Endothelial cell of umbilical vein (primary cell): ENCODE results near the gene SHISA8. TPM values are rescaled to one million over a fixed set of nuclear protein-coding genes. Genes with fewer than 3 reads are reported as not detected.

Source experiments
- BruUV-seq: library from RNA; stranded (reverse); fragments of 400-500 nt; replicated peaks from 2 replicates; lab custom pipeline; 2021; lab: Mats Ljungman, UMichigan
- CTCF ChIA-PET: fragments of 300-600, 350-600 bp; sonication (Branson Sonifier 250); formaldehyde crosslinking; loops from one replicate; lab custom pipeline; 2021; ENCODE audit warnings: antibody characterized with exemption, inconsistent platforms; lab: Charles Lee
- POLR2A ChIA-PET: fragments of 300-600, 350-600 bp; sonication (Branson Sonifier 250); formaldehyde crosslinking; loops from one replicate; lab custom pipeline; 2021; ENCODE audit warnings: antibody characterized with exemption, inconsistent platforms; lab: Charles Lee
- DNase-seq: peaks from one replicate; pipeline ENCODE4 v3.0.0-alpha.2; 2011; ENCODE audit warnings: low read depth, low spot score
- FAIRE-seq: peaks from 2 replicates; lab custom pipeline; 2011; peaks lifted over from hg19 to GRCh38; lab: Jason Lieb, UNC
- H2AFZ ChIP-seq: 2 replicates; pipeline ENCODE4 v1.6.0; 2012; ENCODE audit warnings: low read depth, low read length, control low read depth, inconsistent platforms
- H3K27ac ChIP-seq: 2 replicates; pipeline ENCODE4 v1.5.1; 2011; ENCODE audit warnings: low read depth, mild to moderate bottlenecking, control low read depth, low read length, moderate library complexity; ENCODE audit not compliant: insufficient read depth
- H3K27me3 ChIP-seq, 2 experiments: 2 replicates each; pipeline versions ENCODE4 v1.6.0 to v1.6.1; 2011; ENCODE audit warnings: low read length in 2 of 2, mixed read lengths in 1 of 2; ENCODE audit not compliant: control insufficient read depth in 2 of 2, insufficient read depth in 2 of 2
- H3K36me3 ChIP-seq, 2 experiments: 2 replicates in 1 of 2; 3 replicates in 1 of 2; pipeline ENCODE4 v1.5.1; 2011; ENCODE audit warnings: low read length in 2 of 2, mild to moderate bottlenecking in 1 of 2, moderate library complexity in 1 of 2; ENCODE audit not compliant: control insufficient read depth in 2 of 2, insufficient read depth in 2 of 2; ENCODE audit errors: extremely low read depth in 1 of 2
- H3K4me1 ChIP-seq: 3 replicates; pipeline ENCODE4 v1.5.1; 2011; ENCODE audit warnings: mild to moderate bottlenecking, low read length; ENCODE audit not compliant: control insufficient read depth, insufficient read depth; ENCODE audit errors: extremely low read depth
- H3K4me2 ChIP-seq: 2 replicates; pipeline ENCODE4 v1.6.1; 2011; ENCODE audit warnings: low read length, control low read depth, mixed read lengths; ENCODE audit not compliant: insufficient read depth
- H3K4me3 ChIP-seq, 3 experiments: fragments of 200-600 bp in 1 of 3; sonication (generic), shearing (Covaris generic) in 1 of 3; replicated peaks in 1 of 3; 2 replicates each; pipeline ENCODE4 v1.5.1; 2011 to 2016; ENCODE audit warnings: control low read depth in 3 of 3, low read length in 3 of 3, mild to moderate bottlenecking in 2 of 3, inconsistent platforms in 1 of 3, low read depth in 1 of 3, moderate library complexity in 1 of 3; ENCODE audit not compliant: insufficient read depth in 1 of 3
- H3K79me2 ChIP-seq: 2 replicates; pipeline ENCODE4 v1.6.0; 2012; ENCODE audit warnings: low read length, inconsistent platforms; ENCODE audit not compliant: control insufficient read depth, insufficient read depth
- H3K9ac ChIP-seq: replicated peaks from 2 replicates; pipeline ENCODE3; 2011; ENCODE audit warnings: low read length, control low read depth; ENCODE audit not compliant: insufficient read depth; ENCODE audit errors: extremely low read depth
- H3K9me1 ChIP-seq: replicated peaks from 3 replicates; pipeline ENCODE4 v1.6.0; 2011; ENCODE audit warnings: mild to moderate bottlenecking, low read length; ENCODE audit not compliant: control insufficient read depth, insufficient read depth; ENCODE audit errors: extremely low read depth
- H3K9me3 ChIP-seq: replicated peaks from 2 replicates; pipeline ENCODE4 v1.5.1; 2012; ENCODE audit warnings: low read length, inconsistent platforms; ENCODE audit not compliant: control insufficient read depth, insufficient read depth
- H4K20me1 ChIP-seq: replicated peaks from 2 replicates; pipeline ENCODE3; 2011; ENCODE audit warnings: mild to moderate bottlenecking, low read length; ENCODE audit not compliant: control insufficient read depth, insufficient read depth; ENCODE audit errors: extremely low read depth
- EZH2 ChIP-seq: IDR thresholded peaks from 2 replicates; pipeline ENCODE4 v1.6.1; 2012; ENCODE audit warnings: borderline replicate concordance, low read depth, mild to moderate bottlenecking, moderate library complexity, low read length, inconsistent platforms; ENCODE audit not compliant: severe bottlenecking
- FOS ChIP-seq: IDR thresholded peaks from 2 replicates; pipeline ENCODE4 v1.6.1; 2011; ENCODE audit warnings: mild to moderate bottlenecking, low read length, moderate library complexity, borderline replicate concordance; ENCODE audit not compliant: insufficient read depth
- GATA2 ChIP-seq: IDR thresholded peaks from 2 replicates; pipeline ENCODE4 v1.7.0; 2011; ENCODE audit warnings: low read depth, mild to moderate bottlenecking, moderate library complexity, mixed read lengths, low read length; ENCODE audit not compliant: insufficient read length, insufficient read depth
- JUN ChIP-seq: IDR thresholded peaks from 2 replicates; pipeline ENCODE4 v1.6.1; 2011; ENCODE audit warnings: borderline replicate concordance, low read depth; ENCODE audit not compliant: insufficient read length, insufficient read depth
- MYC ChIP-seq: IDR thresholded peaks from one replicate; pipeline ENCODE4 v1.6.1; 2011; ENCODE audit warnings: mild to moderate bottlenecking, low read depth, low read length
- POLR2A ChIP-seq: IDR thresholded peaks from 2 replicates; pipeline ENCODE4 v1.6.1; 2012; ENCODE audit warnings: low read depth, mild to moderate bottlenecking, control low read depth, low read length
- POLR2AphosphoS5 ChIP-seq: IDR thresholded peaks from 2 replicates; pipeline ENCODE4 v1.6.1; 2012; ENCODE audit warnings: low read depth, mild to moderate bottlenecking, control low read depth, low read length, moderate library complexity; ENCODE audit not compliant: insufficient read depth
- dilution Hi-C: fragments of 300-500 bp; cut with MboI; formaldehyde crosslinking; loops from one replicate; pipeline ENCODE4 v1.15.0; 2019; ENCODE audit warnings: low sequenced_read_pairs; ENCODE audit not compliant: extremely low pct_ligation_motif_present
- intact Hi-C: fragments of 100-400 bp; cut with micrococcal nuclease; formaldehyde crosslinking; loops from one replicate; pipeline ENCODE4 v1.10.0; 2022
- polyA plus RNA-seq, 4 experiments: library from polyadenylated mRNA; depleted of rRNA in 3 of 4; stranded (reverse) in 3 of 4; unstranded in 1 of 4; fragments of >200 nt; gene quantifications; 2 replicates each; pipeline versions ENCODE4 v1.2.1 to v1.2.3, GENCODE V29; 2011 to 2012; ENCODE audit warnings: missing spikeins in 1 of 4
- total RNA-seq: library from RNA; stranded (reverse); gene quantifications from 2 replicates; pipeline ENCODE4 v1.2.3, GENCODE V29; 2021
- TF ChIP-seq, protein P1 (sequence below): IDR thresholded peaks from 2 replicates; pipeline ENCODE4 v1.6.1; 2011; ENCODE audit not compliant: insufficient read depth, insufficient read length
- TF ChIP-seq, protein P2 (sequence below), 2 donors: IDR thresholded peaks; 1 replicate in 1 of 2; 2 replicates in 1 of 2; pipeline ENCODE4 v1.5.1; 2011; ENCODE audit warnings: low read length in 2 of 2, mild to moderate bottlenecking in 2 of 2, moderate library complexity in 2 of 2, control low read depth in 1 of 2, inconsistent platforms in 1 of 2, low read depth in 1 of 2; ENCODE audit not compliant: insufficient read depth in 1 of 2; ENCODE audit errors: extremely low read depth in 1 of 2

Gene SHISA8
- total and polyA plus RNA-seq, 2 donors (not counting 3 experiments of a cell fraction or from before 2014, with no cell fraction given) = not detected

DNA sequence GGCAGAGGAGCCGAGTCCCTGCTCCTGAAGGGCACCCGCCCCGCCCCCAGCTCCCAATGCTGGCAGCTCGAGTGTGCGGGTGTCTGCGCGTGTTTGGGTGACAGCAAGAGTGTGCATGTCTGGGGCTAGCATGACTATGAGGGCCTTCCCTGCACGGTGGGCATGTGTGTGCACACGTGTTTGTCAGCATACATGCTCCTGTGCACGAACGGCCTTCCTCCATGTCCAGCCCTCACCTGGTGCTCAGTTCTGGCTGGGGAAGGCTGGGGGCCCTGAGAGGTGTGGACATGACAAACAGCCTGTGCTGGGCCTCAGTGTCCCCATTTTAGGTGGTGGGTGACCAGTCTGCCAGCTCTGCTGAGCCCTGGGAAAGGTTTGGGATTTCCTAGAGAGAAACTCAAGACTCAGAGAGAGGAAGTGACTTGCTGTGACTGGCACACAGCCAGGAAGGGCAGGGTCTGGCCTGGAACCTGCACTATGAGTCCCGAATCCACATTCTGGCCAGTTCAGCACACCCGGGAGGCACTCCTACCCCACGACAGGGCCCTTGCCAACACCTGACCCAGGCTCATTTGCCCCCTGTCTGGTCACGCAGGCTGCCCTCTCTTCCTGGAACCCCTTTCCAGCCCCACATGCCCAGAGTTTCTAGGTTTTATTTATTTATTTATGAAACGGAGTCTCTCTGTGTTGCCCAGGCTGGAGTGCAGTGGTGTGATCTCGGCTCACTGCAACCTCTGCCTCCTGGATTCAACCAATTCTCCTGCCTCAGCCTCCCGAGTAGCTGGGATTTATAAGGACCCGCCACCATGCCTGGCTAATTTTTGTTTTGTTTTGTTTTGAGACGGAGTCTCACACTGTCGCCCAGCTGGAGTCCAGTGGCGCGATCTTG, 3.3 kb upstream of the SHISA8 start:
- DNase-seq = peak; percentile 64
- peaks cover 11% of the 10 kb centered on the region for H3K4me1 ChIP-seq
- H2AFZ ChIP-seq = no peak overlapping the region
- no peaks in the 10 kb centered on the region for H3K79me2 ChIP-seq
- CTCF ChIA-PET = interaction anchor here (2.4 kb wide), 1 partner anchor 8 kb away, joined by 14 read pairs; the partner anchor contains the start of gene TNFRSF13C
- no peak for TF ChIP-seq JUN
- no peak for TF ChIP-seq MYC
- TF ChIP-seq, protein P1, sequence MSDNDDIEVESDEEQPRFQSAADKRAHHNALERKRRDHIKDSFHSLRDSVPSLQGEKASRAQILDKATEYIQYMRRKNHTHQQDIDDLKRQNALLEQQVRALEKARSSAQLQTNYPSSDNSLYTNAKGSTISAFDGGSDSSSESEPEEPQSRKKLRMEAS = no peak
- no peak for TF ChIP-seq FOS
- no peak for TF ChIP-seq POLR2AphosphoS5
- TF ChIP-seq, protein P2, sequence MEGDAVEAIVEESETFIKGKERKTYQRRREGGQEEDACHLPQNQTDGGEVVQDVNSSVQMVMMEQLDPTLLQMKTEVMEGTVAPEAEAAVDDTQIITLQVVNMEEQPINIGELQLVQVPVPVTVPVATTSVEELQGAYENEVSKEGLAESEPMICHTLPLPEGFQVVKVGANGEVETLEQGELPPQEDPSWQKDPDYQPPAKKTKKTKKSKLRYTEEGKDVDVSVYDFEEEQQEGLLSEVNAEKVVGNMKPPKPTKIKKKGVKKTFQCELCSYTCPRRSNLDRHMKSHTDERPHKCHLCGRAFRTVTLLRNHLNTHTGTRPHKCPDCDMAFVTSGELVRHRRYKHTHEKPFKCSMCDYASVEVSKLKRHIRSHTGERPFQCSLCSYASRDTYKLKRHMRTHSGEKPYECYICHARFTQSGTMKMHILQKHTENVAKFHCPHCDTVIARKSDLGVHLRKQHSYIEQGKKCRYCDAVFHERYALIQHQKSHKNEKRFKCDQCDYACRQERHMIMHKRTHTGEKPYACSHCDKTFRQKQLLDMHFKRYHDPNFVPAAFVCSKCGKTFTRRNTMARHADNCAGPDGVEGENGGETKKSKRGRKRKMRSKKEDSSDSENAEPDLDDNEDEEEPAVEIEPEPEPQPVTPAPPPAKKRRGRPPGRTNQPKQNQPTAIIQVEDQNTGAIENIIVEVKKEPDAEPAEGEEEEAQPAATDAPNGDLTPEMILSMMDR (IDR thresholded peaks at IDR 0.05; ENCODE audit: extremely low read depth in 1 of 2, insufficient read depth in 1 of 2, low read depth in 1 of 2, low read length in 2 of 2) = no peak
- TF ChIP-seq GATA2 = no peak
- no peak for TF ChIP-seq EZH2
- TF ChIP-seq POLR2A = no peak
- H3K4me3 ChIP-seq = no peak overlapping the region
- no peaks in the 10 kb centered on the region for H3K36me3 ChIP-seq
- no peaks in the 10 kb centered on the region for H3K9me1 ChIP-seq
- peaks cover 29 to 36% of the 10 kb centered on the region in 2 experiments for H3K27me3 ChIP-seq
- dilution Hi-C loops (no loop called here), intact Hi-C loops (no loop called here)
- no peak overlapping the region for H3K27ac ChIP-seq
- no peak overlapping the region for H3K4me2 ChIP-seq
- no TSS peak for BruUV-seq
- FAIRE-seq = peak; percentile 92
- no peak overlapping the region for H3K9ac ChIP-seq
- POLR2A ChIA-PET = no interaction called here
- H3K9me3 ChIP-seq = no peaks in the 10 kb centered on the region
- H4K20me1 ChIP-seq = no peaks in the 10 kb centered on the region
